Loucy (cell line): ENCODE data around the gene ERRFI1.

Experiments used
- H2AFZ ChIP-seq: fragments of 200-600 bp; sonication (generic); 2 replicates; pipeline ENCODE4 v1.6.0; 2016; ENCODE audit warnings: antibody characterized with exemption, mild to moderate bottlenecking, low read length, moderate library complexity
- H3F3A ChIP-seq: fragments of 200-600 bp; 2 replicates; pipeline ENCODE4 v1.6.0; 2016; ENCODE audit warnings: antibody characterized with exemption, low read depth, mild to moderate bottlenecking
- H3K27me3 ChIP-seq: fragments of 200-600 bp; sonication (generic); 2 replicates; pipeline ENCODE4 v1.6.1; 2014; ENCODE audit warnings: low read length, mild to moderate bottlenecking; ENCODE audit not compliant: insufficient read depth, poor library complexity, severe bottlenecking
- H3K36me3 ChIP-seq: fragments of 200-600 bp; sonication (generic); 2 replicates; pipeline ENCODE4 v1.6.1; 2016; ENCODE audit warnings: low read length; ENCODE audit not compliant: insufficient read depth
- H3K4me1 ChIP-seq: fragments of 200-600 bp; sonication (generic); 2 replicates; pipeline ENCODE4 v1.5.1; 2014; ENCODE audit warnings: low read length, mild to moderate bottlenecking; ENCODE audit not compliant: insufficient read depth, poor library complexity, severe bottlenecking
- H3K4me2 ChIP-seq: fragments of 200-600 bp; sonication (generic); 2 replicates; pipeline ENCODE4 v1.6.0; 2014; ENCODE audit warnings: antibody characterized with exemption, low read length, low read depth, mild to moderate bottlenecking; ENCODE audit not compliant: poor library complexity, severe bottlenecking
- H3K4me3 ChIP-seq: fragments of 200-600 bp; sonication (generic); 2 replicates; pipeline ENCODE4 v1.5.1; 2014; ENCODE audit warnings: low read length, mild to moderate bottlenecking, mixed read lengths; ENCODE audit not compliant: poor library complexity, severe bottlenecking
- H3K79me2 ChIP-seq: fragments of 200-600 bp; sonication (generic); 2 replicates; pipeline ENCODE4 v1.6.1; 2014; ENCODE audit warnings: low read length; ENCODE audit not compliant: insufficient read depth
- H3K9ac ChIP-seq: fragments of 200-600 bp; sonication (generic); 2 replicates; pipeline ENCODE4 v1.6.0; 2014; ENCODE audit warnings: mild to moderate bottlenecking, low read depth, low read length, moderate library complexity; ENCODE audit not compliant: poor library complexity, severe bottlenecking
- H3K9me2 ChIP-seq: fragments of 200-600 bp; sonication (generic); replicated peaks from 2 replicates; pipeline ENCODE4 v1.6.1; 2016; ENCODE audit warnings: low read depth, low read length, mixed read lengths
- H3K9me3 ChIP-seq: fragments of 200-600 bp; sonication (generic); 2 replicates; pipeline ENCODE4 v1.6.1; 2014; ENCODE audit warnings: mild to moderate bottlenecking, antibody characterized with exemption, low read length, low read depth; ENCODE audit not compliant: insufficient read depth
- H4K20me1 ChIP-seq: fragments of 200-600 bp; sonication (generic); 2 replicates; pipeline ENCODE4 v1.6.0; 2014; ENCODE audit warnings: antibody characterized with exemption, low read length, mild to moderate bottlenecking; ENCODE audit not compliant: insufficient read depth, poor library complexity, severe bottlenecking
- EZH2phosphoT487 ChIP-seq: fragments of 200-600 bp; IDR thresholded peaks from 2 replicates; pipeline ENCODE4 v1.6.1; 2018; ENCODE audit warnings: antibody characterized with exemption, mild to moderate bottlenecking, moderate library complexity, borderline replicate concordance
- TF ChIP-seq, protein P1 (sequence below): fragments of 200-600 bp; sonication (generic); conservative IDR thresholded peaks from 2 replicates; pipeline ENCODE4 v1.5.1; 2014; ENCODE audit warnings: mild to moderate bottlenecking, antibody characterized with exemption, low read length

Gene ERRFI1

GRCh38 chr1:8004803-8005573, 21.1 kb downstream of the ERRFI1 start:
- Histone ChIP-seq H3K9ac (no peak overlapping the region), H4K20me1 (no peaks in the 10 kb centered on the region), H3K79me2 (no peaks in the 10 kb centered on the region), H3K9me2 (no peaks in the 10 kb centered on the region), H2AFZ (no peak overlapping the region), H3K27me3 (no peaks in the 10 kb centered on the region), H3K4me1 (no peaks in the 10 kb centered on the region), H3K9me3 (no peaks in the 10 kb centered on the region), H3K4me3 (no peak overlapping the region), H3K36me3 (no peaks in the 10 kb centered on the region), H3F3A (no peaks in the 10 kb centered on the region), H3K4me2 (no peak overlapping the region)
- TF ChIP-seq, protein P1, sequence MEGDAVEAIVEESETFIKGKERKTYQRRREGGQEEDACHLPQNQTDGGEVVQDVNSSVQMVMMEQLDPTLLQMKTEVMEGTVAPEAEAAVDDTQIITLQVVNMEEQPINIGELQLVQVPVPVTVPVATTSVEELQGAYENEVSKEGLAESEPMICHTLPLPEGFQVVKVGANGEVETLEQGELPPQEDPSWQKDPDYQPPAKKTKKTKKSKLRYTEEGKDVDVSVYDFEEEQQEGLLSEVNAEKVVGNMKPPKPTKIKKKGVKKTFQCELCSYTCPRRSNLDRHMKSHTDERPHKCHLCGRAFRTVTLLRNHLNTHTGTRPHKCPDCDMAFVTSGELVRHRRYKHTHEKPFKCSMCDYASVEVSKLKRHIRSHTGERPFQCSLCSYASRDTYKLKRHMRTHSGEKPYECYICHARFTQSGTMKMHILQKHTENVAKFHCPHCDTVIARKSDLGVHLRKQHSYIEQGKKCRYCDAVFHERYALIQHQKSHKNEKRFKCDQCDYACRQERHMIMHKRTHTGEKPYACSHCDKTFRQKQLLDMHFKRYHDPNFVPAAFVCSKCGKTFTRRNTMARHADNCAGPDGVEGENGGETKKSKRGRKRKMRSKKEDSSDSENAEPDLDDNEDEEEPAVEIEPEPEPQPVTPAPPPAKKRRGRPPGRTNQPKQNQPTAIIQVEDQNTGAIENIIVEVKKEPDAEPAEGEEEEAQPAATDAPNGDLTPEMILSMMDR: no peak
- no peak for TF ChIP-seq EZH2phosphoT487

GRCh38 chr1:8004113-8004802, 21.9 kb downstream of the ERRFI1 start:
- Histone ChIP-seq H3K9ac (no peak overlapping the region), H3K4me3 (no peak overlapping the region)
- TF ChIP-seq, protein P1: no peak
- no peak for TF ChIP-seq EZH2phosphoT487

GRCh38 chr1:8003438-8004112, 22.5 kb downstream of the ERRFI1 start:
- no peaks in the 10 kb centered on the region for H3K27me3 ChIP-seq
- no peaks in the 10 kb centered on the region for H3K79me2 ChIP-seq
- no peaks in the 10 kb centered on the region for H3K9me2 ChIP-seq
- H2AFZ ChIP-seq: no peak overlapping the region
- H3F3A ChIP-seq: no peaks in the 10 kb centered on the region
- H3K4me1 ChIP-seq: no peaks in the 10 kb centered on the region
- H3K4me3 ChIP-seq: no peak overlapping the region
- H4K20me1 ChIP-seq: no peaks in the 10 kb centered on the region
- H3K36me3 ChIP-seq: no peaks in the 10 kb centered on the region
- no peak overlapping the region for H3K4me2 ChIP-seq
- H3K9me3 ChIP-seq: no peaks in the 10 kb centered on the region
- H3K9ac ChIP-seq: no peak overlapping the region
- TF ChIP-seq, protein P1: no peak
- TF ChIP-seq EZH2phosphoT487: no peak

More at GRCh38 chr1:8004113-8004802, 21.9 kb downstream of the ERRFI1 start:
- no peaks in the 10 kb centered on the region for H3K4me1 ChIP-seq
- H3K27me3 ChIP-seq: no peaks in the 10 kb centered on the region
- H3K9me2 ChIP-seq: no peaks in the 10 kb centered on the region
- H3F3A ChIP-seq: no peaks in the 10 kb centered on the region
- no peak overlapping the region for H2AFZ ChIP-seq
- no peaks in the 10 kb centered on the region for H3K36me3 ChIP-seq
- H4K20me1 ChIP-seq: no peaks in the 10 kb centered on the region
- no peaks in the 10 kb centered on the region for H3K79me2 ChIP-seq
- no peaks in the 10 kb centered on the region for H3K9me3 ChIP-seq
- no peak overlapping the region for H3K4me2 ChIP-seq
